GM21360 (cell line): Measurements from ENCODE around the gene CPNE2.
"Not testable (repeated sequence)": the region's sequence is repeated elsewhere in the genome, so short reads cannot be mapped to it uniquely, and the experiment has no call there.

ENCODE experiments used
- ATAC-seq: cut with Tn5 transposase; IDR thresholded peaks from one replicate; pipeline ENCODE4 v1.9.1; 2021; ENCODE audit warnings: mild to moderate bottlenecking, moderate library complexity; ENCODE audit not compliant: unreplicated experiment

The CPNE2 gene

DNA sequence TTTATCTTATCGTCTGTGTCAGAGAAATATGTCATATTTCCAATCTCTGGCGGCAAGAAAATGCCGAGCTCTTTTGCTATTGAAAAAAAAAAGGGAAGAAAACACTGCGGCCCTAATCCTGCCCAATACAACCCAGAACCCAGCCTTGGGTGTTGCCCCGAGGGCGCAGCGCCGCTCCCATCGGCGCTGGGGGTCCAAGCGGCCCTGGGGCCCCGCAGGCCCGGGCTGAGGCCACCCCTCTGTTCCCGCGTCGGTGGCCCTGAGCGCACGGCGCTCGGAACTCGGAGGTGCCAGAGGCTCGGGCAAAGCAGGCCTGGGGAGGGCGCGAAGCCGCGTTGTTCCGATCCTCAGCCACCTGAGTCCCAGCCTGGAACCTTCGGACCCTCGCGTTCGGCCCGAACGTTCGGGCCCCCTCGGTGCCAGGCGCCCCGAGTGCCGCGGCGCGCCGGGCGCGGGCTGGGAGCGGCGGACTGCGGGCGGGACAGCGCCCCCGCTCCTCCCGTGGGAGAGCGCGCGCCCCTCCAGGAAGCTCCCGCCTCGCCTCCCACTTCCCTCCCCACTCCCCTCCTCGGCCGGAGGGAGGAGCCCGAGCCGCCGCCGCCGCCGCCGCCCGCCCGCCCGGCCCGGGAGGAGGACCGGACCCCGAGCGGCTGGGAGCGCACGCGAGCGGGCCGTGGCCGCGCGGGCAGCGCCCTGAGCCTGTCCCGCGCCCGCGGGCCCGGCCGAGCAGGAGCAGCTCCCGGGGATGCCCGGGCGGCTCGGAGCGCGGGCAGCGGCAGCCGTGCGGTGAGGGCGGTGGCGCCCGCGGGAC lies at the start of gene CPNE2:
Gene CPNE2, plus strand, starts transcription at position 609 of the 811 bp plus-strand sequence. CDS start 18,160 bp downstream, outside the sequence.
- peak; percentile 43 for ATAC-seq

DNA sequence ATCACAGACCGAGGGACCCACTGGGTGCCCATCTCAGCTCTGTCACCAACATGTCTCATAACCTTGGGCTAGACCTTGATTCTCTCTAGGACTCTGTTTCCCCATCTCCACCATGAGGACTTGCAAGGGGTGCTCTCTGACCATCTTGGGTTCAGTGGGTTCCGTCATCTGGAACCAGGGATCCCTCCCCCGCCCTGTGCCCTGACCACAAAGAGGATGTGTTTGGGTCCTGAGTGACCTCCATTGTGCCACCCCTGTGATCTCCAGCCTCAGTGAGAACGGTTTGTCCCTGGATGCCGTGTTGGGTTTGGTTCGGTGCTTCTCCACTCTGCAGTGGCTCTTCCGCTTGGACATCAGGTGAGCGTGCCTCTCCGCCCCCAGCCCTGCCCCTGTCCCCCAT lies 49.1 kb upstream of the CPNE2 start:
- no peak for ATAC-seq

DNA sequence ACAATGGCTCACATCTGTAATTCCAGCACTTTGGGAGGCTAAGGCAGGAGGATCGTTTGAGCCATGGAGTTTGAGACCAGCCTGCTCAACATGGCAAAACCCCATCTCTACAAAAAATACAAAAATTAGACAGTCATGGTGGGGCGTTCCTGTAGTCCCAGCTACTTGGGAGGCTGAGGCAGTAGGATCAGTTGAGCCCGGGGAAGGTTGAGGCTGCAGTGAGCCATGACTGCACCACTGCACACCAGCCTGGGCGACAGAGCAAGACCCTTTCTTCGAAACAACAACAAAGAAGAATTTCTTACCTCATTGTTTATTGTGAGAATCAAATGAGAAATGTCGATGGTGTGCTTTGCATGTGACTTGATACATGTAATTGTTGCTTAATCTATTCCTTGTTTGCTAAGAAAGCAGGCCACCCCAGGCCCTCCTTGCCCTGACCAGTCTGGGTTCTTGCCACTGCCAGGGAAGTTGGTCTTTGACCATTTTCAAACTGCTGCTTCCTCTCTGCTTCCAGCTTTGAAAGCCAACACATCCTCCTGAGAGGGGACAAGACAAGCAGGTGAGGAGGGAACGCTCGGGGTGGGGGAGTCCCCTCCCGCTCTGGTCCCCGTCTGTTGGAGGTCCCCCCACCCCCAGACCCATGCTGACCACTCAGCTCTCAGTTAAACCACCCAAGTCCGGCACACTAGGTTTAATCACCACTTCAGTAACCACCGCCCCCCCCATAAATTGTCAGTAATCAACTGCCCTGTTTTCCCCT lies 47.3 kb upstream of the CPNE2 start:
- ATAC-seq = no peak

DNA sequence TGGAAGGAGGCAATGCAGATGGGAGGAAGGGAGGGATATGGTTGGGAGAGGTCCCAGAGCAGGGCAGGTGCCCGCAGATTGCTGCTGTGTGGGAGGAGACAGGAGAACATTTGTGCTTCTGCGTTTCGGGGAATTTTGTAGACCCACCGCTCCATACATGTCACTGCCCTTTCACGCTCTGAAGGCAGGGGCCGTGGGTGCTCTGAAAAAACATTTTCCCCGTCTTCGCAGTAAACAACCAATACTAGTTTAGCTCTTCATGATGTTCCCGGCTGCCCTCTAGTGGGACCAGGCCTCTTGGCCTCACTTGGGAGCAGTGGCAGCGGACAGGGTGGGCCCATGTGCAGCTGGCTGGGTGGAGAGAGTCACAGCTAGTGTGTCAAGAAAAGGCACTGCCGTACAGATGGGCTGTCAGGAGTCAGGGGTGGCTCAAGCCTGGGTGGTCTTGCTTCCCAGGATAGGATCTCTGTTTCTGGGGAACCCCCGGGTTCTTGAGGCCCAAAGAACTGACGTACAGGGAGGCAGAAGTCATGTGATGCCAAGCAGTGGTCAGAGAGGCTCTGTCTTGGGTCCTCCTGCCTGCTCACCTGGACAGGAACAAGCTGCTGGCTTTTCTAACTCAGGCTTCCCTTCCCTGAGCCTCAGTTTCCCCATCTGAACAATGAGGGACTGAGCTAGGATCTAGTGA lies 46.5 kb upstream of the CPNE2 start:
- peak; percentile 23 for ATAC-seq

DNA sequence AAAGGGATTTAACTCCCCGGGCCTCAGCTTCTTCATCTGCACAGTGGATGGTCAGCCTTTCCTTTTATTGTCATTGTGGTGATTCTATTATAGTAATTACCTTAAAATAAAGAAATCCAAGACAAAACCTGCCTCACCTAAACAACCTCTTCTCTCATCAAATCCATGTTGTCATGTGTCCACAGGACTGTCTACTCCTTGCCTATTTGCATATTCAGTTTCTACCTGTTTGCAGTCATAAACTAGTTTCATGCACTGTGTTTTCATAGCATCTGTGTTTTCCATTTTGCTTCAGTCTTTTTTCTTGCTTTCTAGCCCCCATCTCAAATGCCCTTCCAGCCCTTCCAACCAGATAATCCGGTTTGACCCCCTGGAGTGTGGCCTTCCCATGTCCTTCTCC lies 44.3 kb upstream of the CPNE2 start:
- no peak for ATAC-seq

DNA sequence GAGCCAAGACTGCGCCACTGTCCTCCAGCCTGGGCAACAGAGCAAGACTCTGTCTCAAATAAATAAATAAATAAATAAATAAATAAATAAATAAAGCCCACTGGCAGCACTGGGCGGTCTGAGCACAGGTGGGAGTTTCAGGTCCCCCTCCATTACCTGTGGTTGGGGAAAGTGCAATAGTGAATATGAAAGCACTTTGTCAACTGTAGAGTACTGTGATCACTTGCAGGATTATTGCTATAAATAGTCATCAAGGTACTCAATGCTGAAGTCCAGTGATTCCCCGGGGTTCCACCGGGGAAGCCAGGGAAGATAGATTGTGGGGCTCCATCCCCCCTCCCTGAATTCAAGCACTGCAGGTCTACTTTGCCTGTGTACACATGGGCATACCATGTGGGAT lies 42.7 kb upstream of the CPNE2 start:
- peak; percentile 51 for ATAC-seq

DNA sequence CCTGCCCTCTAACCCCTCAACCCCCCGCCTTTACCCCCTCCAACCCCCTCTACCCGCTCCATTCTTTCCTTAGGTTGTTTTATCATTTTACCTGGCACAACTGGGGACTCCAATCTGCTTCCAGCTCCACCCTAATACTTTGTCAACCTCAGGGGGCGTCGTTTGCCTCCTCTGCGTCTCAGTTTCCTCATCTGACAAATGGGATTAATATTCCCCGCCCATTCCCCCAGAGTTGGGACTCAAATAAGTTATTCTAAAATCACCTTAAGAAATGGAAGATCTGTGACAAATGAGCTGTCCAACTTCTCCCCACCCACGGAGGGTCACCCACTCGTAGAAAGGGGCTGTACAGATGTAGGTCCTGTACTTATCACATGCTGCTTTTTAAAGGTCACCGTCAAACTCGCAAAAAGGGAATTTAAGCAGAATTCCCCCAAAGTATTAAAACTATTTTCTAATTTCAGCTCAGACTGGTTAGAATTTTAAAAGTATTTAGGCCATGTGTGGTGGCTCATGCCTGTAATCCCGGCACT lies 40.6 kb upstream of the CPNE2 start:
- ATAC-seq = no peak

DNA sequence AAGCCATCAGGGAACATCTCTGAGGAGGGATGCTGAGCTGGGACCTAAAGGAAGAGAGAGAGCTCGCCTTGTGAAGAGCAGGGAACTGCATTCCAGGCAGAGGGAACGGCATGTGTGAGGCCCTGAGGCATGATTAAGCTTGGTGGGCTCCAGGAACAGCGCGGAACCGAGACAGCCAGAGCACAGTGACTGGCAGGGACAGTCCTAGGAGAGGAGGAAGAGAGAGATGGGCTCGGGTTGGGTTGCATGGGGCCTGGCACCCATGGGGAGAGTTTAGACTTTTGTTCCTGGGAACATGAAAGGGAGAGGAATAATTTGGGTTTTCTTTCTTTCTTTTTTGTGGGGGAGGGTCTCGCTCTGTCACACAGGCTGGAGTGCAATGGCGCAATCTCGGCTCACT lies 39.2 kb upstream of the CPNE2 start:
- ATAC-seq = no peak

DNA sequence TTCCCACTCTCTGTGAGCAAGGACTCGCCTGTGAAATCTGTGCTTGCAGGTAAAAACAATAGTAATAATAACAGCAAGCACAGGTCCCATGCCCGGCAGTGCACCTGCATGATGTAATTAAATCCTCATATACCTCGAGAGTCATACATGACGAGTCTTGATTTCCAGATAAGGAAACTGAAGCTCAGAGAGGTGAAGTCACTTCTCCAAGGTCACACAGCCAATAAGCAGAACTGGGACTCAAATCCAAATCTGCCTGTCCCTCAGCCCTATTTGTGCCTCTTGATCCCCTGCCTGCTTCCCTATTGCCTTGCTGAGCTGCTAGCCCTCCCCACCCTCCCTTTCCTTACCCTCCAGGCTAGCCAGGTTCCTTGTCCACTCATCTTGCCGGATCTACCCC lies 38.0 kb upstream of the CPNE2 start:
- no peak for ATAC-seq

DNA sequence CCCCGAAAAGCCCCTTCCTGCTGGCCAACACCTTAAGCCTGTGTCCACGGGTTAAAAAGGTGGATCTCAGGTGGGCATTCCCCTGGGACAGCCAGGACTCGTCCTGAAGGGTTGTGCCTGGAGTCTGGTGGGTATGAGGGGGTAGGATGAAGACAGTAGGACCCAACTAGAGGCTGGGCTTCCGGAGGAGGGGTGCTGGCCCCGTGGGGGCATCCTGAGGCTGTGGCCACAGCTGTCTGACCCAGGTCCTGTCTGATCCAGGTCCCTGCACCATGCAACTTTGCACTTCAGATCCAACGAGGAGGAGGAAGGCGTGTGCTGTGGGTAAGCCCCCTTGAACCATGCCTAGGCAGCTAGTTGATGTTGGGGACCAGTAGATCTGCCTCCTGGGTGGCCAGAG lies 37.6 kb upstream of the CPNE2 start:
- ATAC-seq = no peak

DNA sequence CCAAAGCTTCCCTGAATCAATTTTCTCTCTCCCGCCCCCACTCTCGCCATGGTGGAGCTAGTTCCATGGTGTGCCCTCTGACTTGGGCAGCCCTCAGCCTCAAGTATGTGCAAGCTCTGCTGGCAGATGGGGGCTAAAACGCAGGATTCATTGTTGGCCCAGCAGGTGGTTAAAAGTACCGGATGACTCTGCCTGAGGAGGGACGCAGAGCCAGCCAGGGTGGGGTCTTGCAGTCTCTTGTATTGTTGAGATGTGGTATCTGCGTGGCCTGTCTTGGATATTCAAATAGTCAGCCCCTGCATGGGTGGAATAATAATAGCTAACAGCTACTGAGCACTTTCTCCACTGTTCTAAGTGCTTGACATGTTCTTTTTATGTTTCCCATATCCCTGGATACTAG lies 36.7 kb upstream of the CPNE2 start:
- ATAC-seq = no peak

DNA sequence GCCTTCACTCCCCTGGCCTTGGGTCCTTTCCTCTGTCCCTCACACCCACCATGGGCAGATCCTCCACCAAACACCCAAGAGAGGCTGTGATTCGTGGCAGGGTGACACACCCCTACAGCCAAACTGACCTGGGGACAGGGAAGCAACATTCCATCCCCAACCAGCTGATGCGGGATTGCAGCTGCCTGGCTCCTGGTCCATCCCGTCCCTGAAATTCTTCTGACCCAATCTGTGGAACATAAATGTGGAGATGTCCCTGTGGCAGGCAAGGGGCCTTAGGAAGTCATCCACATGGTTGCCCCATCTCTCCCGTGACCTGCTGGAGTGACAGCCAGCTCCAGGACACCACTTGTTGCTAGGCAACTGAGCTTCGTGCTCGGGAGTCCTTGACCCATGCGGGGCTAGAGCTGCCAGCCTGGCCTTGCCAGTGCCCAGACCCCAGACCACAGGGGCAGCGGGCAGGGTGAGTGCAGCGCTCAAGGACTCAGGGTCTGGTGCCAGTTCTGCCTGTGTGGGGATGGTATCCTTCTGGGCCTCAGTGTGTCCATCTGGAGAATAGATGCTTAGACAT lies 34.0 kb upstream of the CPNE2 start:
- no peak for ATAC-seq

DNA sequence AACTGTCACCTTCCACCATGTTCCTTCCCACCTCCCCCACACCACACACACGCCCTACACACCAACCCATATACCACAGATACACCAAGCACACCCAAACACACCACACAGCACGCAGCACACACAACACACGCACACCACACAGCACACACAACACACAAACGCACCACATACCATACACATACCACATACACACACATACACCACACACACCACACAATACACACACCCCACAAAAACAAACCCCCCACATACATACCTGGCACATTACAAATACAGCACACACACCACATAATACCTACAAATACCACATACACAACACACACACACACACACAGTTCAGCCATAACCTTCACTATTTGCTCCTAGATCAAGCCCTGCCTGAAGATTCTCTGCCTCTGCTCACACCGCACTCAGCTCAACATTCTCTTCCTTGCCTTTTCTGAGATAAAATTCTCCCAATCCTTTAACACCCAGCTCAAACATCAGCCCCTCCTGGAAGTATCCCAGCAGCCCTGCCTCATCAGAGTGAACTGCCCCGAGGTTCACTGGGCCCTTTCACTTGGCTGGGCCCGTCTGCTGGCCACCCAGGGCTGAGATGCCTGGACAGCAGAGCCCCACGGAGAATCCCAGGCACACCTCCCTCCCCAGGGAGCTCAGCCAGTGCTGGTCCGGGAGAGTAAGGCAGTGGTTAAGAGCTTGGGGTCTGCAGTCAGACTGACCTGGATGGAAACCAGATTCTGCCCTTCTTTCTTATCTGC lies 31.9 kb upstream of the CPNE2 start:
- no peak for ATAC-seq

DNA sequence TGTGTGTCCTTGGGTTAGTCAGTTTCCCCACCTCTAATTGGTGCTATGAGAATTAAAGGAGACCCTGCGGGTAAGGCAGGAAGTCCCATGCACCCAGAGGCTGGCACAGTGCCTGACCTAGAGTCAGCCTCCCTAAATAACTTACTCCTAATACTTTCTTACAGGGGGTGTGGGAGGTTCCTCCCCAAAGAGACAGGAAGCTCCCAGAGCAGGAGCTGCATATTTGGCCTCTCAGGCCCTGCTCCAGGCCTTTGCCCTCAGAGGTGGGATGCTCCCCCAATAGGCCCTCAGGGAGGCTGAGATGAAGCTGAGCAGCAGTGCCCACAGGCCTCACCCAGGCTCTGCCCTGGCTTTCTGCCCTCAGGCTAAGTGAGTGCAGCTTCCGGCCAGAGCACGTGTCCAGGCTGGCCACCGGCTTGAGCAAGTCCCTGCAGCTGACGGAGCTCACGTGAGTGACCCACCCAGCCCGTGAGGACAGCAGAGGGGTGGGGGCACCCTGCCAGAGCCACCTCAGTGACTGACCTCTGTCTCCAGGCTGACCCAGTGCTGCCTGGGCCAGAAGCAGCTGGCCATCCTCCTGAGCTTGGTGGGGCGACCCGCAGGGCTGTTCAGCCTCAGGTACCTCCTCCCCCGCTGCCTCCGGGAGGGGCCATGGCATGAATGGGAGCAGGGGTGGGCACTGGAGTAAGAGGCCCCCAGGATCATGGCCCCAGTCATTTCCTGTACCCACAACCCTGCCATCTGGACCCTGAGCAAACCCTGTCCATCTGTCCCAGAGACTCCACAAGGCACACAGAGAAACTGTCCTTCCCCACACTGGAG lies 31.1 kb upstream of the CPNE2 start:
- no peak for ATAC-seq

DNA sequence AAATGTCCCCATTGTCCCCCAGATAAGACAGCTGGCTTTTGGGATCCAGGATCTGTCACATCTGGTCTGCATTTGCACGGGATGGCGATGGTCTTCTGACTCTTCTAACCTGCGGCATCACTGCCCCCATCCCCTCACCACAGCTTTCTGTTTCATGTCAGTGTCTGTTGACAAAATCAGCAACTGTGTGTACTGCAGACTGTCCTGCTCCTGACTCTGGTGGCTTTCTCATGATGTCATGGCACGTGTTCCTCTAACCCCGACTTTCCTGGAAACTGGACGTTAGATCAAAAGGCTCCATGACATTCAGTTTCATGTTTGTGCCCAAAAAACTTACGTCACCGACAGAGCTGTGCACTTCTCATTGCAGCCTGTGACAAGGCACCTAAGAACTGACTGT lies 30.1 kb upstream of the CPNE2 start:
- ATAC-seq = no peak

DNA sequence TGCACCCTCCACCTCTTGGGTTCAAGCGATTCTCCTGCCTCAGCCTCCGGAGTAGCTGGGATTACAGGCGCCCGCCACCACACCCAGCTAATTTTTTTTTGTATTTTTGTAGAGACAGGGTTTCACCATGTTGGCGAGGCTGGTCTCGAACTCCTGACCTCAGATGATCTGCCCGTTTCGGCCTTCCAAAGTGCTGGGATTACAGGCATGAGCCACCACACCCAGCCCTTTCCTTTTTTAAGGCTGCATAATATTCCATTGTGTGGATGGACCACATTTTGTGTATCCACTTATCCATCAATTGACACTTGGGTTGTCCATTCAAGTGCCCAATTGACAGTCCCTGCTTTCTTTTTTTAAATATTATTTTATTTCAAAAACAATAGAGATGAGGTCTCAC lies 29.2 kb upstream of the CPNE2 start:
- not testable (repeated sequence) for ATAC-seq

DNA sequence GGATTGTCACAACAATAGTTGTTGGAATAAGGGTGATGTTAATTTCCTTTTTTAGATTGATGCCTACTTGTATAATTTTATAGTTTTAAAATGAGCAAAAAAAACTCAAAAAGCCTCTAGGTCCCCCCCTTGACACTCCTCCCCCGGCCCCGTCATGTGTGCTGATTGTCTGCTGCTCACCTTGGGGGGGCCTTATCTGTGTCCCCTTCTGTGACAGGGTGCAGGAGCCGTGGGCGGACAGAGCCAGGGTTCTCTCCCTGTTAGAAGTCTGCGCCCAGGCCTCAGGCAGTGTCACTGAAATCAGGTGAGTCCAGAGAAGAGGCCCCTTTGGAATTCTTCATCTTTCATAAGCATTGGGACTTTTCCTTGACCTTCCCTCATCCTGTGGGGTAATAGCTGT lies 27.4 kb upstream of the CPNE2 start:
- ATAC-seq = no peak

DNA sequence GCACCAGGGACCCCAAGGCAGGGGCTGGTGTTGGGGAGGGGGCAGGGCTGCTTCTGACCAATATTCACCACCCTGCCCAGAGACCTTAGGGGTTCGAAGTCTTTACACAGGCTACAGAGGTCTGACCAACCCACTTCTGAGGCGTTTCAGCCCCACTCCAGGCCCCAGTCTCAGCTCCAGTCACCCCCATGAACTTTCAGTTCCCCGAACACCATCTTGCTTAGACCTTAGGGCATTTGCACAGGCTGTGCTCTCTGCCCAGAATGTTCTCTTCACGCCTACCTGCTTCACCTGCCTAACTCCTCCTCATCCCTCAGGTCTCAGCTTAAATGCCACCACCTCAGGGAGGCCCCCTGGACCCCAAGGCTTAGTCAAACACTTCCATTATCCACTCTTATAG lies 25.8 kb upstream of the CPNE2 start:
- no peak for ATAC-seq

DNA sequence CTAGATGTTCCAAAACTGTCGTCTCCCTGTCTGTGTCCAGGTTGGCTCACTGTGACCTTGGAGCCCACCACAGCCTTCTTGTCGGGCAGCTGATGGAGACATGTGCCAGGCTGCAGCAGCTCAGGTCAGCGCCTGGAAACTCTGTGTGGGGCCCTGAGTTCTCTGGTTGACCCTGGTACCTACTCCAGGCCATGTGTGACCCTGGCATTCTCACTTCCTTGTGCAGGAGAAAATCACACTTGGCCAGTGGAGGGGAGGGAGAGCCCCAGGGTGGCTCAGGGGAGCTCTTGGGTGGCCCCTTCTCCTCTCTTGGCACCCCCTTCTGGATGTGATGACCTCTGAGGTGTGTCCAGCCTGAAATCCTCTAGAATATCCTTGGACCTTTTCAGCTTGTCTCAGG lies 25.0 kb upstream of the CPNE2 start:
- no peak for ATAC-seq

DNA sequence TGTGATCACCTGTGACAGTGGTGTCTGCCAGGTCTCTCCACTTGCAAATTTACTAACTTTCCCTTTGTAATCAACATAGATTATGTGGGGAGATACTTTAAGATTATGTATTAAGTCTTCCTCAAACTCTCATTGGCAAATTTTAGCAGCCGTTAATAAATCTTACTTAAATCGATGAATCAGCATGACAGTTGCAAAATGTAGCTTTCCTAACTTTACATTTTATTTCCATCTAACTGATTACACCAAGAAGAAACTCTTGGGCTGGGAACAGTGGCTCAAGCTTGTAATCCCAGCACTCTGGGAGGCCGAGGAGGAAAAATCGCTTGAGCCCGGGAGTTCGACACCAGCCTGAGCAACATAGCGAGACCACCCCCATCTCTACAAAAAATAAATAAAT lies 23.3 kb upstream of the CPNE2 start:
- ATAC-seq = no peak
